ENCODE data around the gene CDK5RAP2.

GRCh38 chr9:120382453-120382852 is 197.5 kb downstream of the CDK5RAP2 start:
- no peak for TF ChIP-seq POLR2AphosphoS5 (IDR thresholded peaks at IDR 0.05; ENCODE audit: low read depth, low read length)
- TF ChIP-seq FOXP2 (optimal IDR thresholded peaks at IDR 0.05; ENCODE audit: borderline replicate concordance, extremely low read depth, extremely low read length, insufficient read depth), result no peak

Measured in PFSK-1 (cell line).